Prostate gland (tissue), 2 donors: ENCODE results near the gene ERAL1. TPM values are rescaled to one million over a fixed set of nuclear protein-coding genes. Genes with fewer than 3 reads are reported as not detected.
A peak's percentile ranks its signal among the peaks of the same experiment; 100 is the strongest.
"Not testable (repeated sequence)": the region's sequence is repeated elsewhere in the genome, so short reads cannot be mapped to it uniquely, and the experiment has no call there.

Experiments
- DNase-seq: peaks from one replicate; pipeline ENCODE4 v3.0.0-alpha.2; 2019; ENCODE audit warnings: low spot score
- H3K27ac ChIP-seq, 2 donors: fragments of 200-600 bp; sonication (generic); 2 replicates each; pipeline ENCODE4 v1.5.1; 2017 to 2019
- H3K27me3 ChIP-seq: fragments of 200-600 bp; sonication (generic); replicated peaks from 2 replicates; pipeline ENCODE4 v1.5.1; 2019; ENCODE audit not compliant: insufficient read depth
- H3K36me3 ChIP-seq, 2 donors: fragments of 200-600 bp; sonication (generic); 1 replicate in 1 of 2; 2 replicates in 1 of 2; pipeline versions ENCODE4 v1.5.1 to v1.8.1; 2017 to 2019
- H3K4me1 ChIP-seq: fragments of 200-600 bp; sonication (generic); replicated peaks from 2 replicates; pipeline ENCODE4 v1.5.1; 2019
- H3K4me3 ChIP-seq, 2 donors: fragments of 200-600 bp; sonication (generic); 2 replicates each; pipeline ENCODE4 v1.5.1; 2017 to 2019
- H3K9me3 ChIP-seq: fragments of 200-600 bp; sonication (generic); 2 replicates; pipeline ENCODE4 v1.5.1; 2017
- POLR2A ChIP-seq: fragments of 450-650 bp; IDR thresholded peaks from one replicate; pipeline ENCODE4 v1.6.1; 2016; ENCODE audit warnings: antibody characterized with exemption, mild to moderate bottlenecking
- POLR2AphosphoS5 ChIP-seq: sonication (generic); formaldehyde crosslinking; IDR thresholded peaks from one replicate; pipeline ENCODE4 v1.6.1; 2017; ENCODE audit warnings: antibody characterized with exemption
- WGBS: methylation state at CpG from one replicate; pipeline ENCODE4 v1.1.5; 2018; 5-methylcytosine and 5-hydroxymethylcytosine counted together
- intact Hi-C: fragments of 100-400 bp; cut with DNase I; formaldehyde crosslinking; loops from one replicate; pipeline ENCODE4 v1.14.2; 2022
- total RNA-seq, 2 donors: library from RNA; depleted of rRNA; stranded (reverse); fragments of >200 nt; gene quantifications; one replicate each; pipeline ENCODE4 v1.1.0, GENCODE V29; 2016
- TF ChIP-seq, protein P1 (sequence below), 4 experiments: fragments of 200-600 bp in 2 of 4; fragments of 450-650 bp in 2 of 4; sonication (generic) in 2 of 4; IDR thresholded peaks; 1 replicate in 3 of 4; 2 replicates in 1 of 4; pipeline ENCODE4 v1.5.1; 2016 to 2019; ENCODE audit warnings: antibody characterized with exemption in 4 of 4, mild to moderate bottlenecking in 2 of 4, moderate library complexity in 2 of 4

Gene ERAL1
- total RNA-seq, 2 donors from 2014 or later, result 49.9 to 70.8 TPM

DNA sequence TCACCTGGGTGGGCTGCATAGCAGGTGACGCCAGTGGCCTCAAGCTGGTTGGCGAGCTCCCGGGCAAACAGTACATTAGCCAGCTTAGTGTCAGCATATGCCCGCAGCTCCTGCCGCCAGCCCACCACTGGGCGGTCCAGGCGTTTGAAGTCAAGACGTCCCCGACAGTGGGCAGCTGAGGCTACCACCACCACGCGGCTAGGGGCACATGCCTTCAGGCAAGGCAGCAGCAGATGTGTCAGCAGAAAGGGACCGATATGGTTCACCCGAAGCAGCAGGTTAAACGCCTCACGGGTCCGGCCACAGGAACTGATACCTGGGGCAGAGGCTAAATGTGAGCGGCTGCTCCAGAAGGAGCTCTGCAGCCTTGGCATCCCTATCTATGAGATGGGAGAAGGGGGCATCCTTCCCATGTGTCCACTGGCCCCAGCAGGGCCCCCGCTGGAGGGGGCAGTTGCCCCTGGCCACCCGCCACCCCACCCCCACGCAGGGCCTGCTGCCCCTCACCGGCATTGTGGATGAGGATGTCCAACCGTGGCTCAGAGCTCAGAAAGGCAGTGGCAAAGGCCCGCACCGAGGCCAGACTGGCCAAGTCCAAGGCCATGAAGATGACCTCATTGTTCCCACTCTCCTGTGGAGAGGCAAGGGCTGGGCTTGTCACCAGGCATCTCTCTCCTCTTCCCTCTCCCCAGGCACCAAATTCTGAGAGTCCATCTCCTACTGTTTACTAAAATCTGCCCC, 46.3 kb downstream of the ERAL1 start:
- H3K27ac ChIP-seq, result peak overlapping the region; percentile 78 to 85

DNA sequence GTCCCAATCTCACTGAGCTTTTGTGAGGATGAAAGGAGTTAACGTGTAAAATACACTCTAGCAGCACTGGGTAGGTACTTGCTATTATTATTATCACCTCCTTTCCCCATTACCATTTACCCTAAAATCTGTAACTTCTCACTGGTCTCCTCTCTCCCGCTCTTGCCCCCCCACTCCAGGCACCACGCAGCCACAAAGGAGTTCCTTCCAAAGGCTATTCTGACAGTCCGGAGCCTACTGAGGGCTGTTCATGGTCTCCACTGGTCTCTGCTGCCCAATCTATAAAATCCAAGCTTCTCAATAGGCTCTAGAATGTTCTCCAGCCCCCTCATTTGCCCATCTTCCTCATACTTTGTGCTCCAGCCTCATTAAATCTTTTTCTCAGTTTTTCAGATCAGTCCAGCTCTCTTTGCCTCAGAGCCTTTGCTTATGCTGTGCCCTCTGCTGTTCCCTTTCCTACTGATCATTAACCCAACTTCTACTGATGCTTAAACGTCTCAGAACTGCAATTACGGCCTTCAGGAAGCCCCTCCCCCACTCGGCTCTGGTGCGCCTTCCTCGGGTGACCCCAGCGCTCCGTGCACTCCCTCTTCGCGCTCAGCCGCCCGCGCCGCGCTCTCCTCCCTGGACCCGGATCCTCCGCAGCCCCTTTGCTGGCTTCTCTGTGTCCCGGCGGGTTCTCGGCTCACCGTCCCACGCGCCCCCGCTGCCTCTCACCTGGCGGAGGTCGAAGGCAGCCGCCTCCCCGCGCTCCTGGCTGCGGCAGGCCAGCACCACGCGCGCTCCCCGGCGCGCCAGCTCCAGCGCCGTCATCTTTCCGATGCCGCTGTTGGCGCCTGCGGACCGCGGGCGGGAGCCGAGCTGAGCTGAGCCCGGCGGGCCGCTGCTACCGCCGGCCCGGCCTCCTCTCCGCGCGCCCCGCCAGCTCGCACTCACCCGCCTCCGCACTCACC, 47.3 kb downstream of the ERAL1 start:
- peaks cover 16% of the 10 kb centered on the region for H3K4me1 ChIP-seq
- intact Hi-C loops, result no loop called here
- DNase-seq, result peak; percentile 55
- H3K27ac ChIP-seq, result peak overlapping the region; percentile 78 to 85
- 3% methylated on average over 60 of the region's 62 CpGs for WGBS
- H3K9me3 ChIP-seq, result no peaks in the 10 kb centered on the region
- TF ChIP-seq POLR2A (no peak), POLR2AphosphoS5 (peak; percentile 7)
- TF ChIP-seq, protein P1, sequence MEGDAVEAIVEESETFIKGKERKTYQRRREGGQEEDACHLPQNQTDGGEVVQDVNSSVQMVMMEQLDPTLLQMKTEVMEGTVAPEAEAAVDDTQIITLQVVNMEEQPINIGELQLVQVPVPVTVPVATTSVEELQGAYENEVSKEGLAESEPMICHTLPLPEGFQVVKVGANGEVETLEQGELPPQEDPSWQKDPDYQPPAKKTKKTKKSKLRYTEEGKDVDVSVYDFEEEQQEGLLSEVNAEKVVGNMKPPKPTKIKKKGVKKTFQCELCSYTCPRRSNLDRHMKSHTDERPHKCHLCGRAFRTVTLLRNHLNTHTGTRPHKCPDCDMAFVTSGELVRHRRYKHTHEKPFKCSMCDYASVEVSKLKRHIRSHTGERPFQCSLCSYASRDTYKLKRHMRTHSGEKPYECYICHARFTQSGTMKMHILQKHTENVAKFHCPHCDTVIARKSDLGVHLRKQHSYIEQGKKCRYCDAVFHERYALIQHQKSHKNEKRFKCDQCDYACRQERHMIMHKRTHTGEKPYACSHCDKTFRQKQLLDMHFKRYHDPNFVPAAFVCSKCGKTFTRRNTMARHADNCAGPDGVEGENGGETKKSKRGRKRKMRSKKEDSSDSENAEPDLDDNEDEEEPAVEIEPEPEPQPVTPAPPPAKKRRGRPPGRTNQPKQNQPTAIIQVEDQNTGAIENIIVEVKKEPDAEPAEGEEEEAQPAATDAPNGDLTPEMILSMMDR (IDR thresholded peaks at IDR 0.05), result no peak
- H3K27me3 ChIP-seq, result no peaks in the 10 kb centered on the region
- H3K36me3 ChIP-seq, result peaks cover 0 to 9% of the 10 kb centered on the region in 2 donors
- H3K4me3 ChIP-seq, result peak overlapping the region; percentile 73 to 81

More for the DNA sequence above, 46.3 kb downstream of the ERAL1 start:
- H3K4me3 ChIP-seq, result peak overlapping the region in 1 of 2 donors; percentile 73
- intact Hi-C loops, result no loop called here
- no peaks in the 10 kb centered on the region for H3K9me3 ChIP-seq
- H3K4me1 ChIP-seq, result peaks cover 16% of the 10 kb centered on the region
- WGBS, result 91% methylated on average over 24 of the region's 24 CpGs
- no peak for DNase-seq
- H3K36me3 ChIP-seq, result peaks cover 0 to 3% of the 10 kb centered on the region in 2 donors
- TF ChIP-seq POLR2A (no peak), POLR2AphosphoS5 (no peak)
- TF ChIP-seq, protein P1 (IDR thresholded peaks at IDR 0.05), result no peak
- no peaks in the 10 kb centered on the region for H3K27me3 ChIP-seq

DNA sequence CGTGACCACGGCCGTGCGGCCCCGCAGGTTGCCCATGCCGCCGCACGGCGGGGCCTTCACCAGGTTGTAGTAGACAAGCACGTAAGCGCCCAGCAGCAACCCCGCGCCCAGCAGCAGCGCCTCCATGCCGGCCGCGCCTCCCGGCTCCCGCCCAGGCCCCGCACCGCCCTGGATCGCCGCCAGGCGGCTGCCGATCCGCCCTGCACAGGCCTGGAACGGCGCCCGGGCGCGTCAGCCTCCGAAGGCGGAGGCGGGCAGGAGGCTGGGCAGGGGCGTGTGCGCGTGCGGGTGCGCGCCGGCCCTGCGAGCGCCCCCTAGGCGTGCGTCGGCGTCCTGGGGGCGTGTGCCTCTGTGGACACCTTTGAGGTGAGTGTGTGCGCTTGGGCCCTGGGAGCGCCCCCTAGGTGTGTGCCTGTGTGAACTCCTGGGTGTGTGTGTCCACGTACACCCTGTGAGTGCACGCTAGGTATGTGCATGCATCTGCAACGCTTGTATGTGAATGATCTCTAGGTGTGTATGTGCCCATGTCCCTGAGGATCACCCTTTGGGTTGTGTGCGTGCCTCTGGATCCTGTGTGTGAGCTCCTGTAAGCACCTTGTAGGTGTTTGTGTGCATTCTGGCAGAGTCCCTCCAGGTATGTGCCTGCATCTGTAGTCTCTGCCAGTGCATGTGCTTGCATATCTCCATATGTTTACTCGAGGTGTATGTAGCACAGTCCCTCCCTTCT, 48.2 kb downstream of the ERAL1 start, which contains the start of gene DHRS13:
DHRS13 (minus strand) TSS at position 261 of the 727 bp plus-strand sequence; CDS start at position 126, 135 bp downstream.
- Histone ChIP-seq H3K9me3 (no peaks in the 10 kb centered on the region), H3K27ac (peak within 1 kb of the TSS; percentile 78 to 85), H3K36me3 (peaks cover 0 to 9% of the 10 kb centered on the region in 2 donors), H3K4me3 (peak within 1 kb of the TSS; percentile 73 to 81), H3K27me3 (no peaks in the 10 kb centered on the region), H3K4me1 (peaks cover 12% of the 10 kb centered on the region)
- intact Hi-C loops, result no loop called here
- 2% methylated on average over 21 of the region's 55 CpGs for WGBS
- peak; percentile 70 for TF ChIP-seq POLR2A
- peak; percentile 39 for TF ChIP-seq POLR2AphosphoS5
- TF ChIP-seq, protein P1 (IDR thresholded peaks at IDR 0.05), result peak; percentile 80 to 98 (median 92)
- peak; percentile 89 for DNase-seq

DNA sequence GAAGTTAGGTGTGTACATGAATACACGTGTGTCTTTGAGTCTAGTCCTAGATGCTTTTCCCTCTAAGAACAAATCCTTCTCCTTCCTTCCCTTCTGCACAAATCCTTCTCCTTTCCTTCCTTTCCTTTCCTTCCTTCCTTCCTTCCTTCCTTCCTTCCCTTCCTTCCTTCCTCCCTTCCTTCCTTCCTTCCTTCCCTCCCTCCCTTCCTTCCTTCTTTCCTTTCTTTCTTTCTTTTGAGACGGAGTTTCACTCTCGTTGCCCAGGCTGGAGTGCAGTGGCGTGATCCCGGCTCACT, 48.7 kb downstream of the ERAL1 start:
- H3K27me3 ChIP-seq, H3K4me3 ChIP-seq, H3K36me3 ChIP-seq, H3K4me1 ChIP-seq, DNase-seq, H3K9me3 ChIP-seq, intact Hi-C loops: not testable (repeated sequence)
- peak overlapping the region in 1 of 2 donors; percentile 85 for H3K27ac ChIP-seq
- 53% methylated on average over 5 of the region's 5 CpGs for WGBS

DNA sequence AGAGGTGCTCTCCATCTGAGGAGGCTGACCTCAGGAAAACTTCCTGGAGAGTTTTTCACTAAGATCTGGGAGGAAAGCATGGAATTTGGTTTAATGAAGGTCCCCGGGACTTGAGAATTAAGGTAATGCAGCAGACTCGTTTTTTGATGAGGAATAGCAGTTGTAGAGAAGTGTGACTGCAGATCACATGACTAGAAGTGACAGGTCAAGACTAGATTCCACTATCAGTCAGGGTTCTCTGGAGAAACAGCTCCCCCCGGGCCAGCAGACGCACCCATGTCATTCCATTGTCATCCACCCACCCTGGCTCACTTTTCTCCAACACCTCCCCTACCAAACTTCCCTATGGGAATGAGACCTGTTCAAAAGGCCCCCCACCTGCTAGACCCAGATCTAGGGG, 50.0 kb downstream of the ERAL1 start:
- Histone ChIP-seq H3K36me3 (peaks cover 4 to 14% of the 10 kb centered on the region in 2 donors), H3K4me1 (peaks cover 9% of the 10 kb centered on the region), H3K27ac (no peak overlapping the region), H3K9me3 (no peaks in the 10 kb centered on the region), H3K27me3 (no peaks in the 10 kb centered on the region), H3K4me3 (no peak overlapping the region)
- 50% methylated on average over 4 of the region's 4 CpGs for WGBS
- DNase-seq, result no peak
- TF ChIP-seq POLR2AphosphoS5, result no peak
- TF ChIP-seq, protein P1 (IDR thresholded peaks at IDR 0.05), result no peak
- TF ChIP-seq POLR2A, result no peak
- intact Hi-C loops, result no loop called here
